Smooth muscle cell (in vitro differentiated cells): ENCODE measurements around the gene DENND4A. TPM values are rescaled to one million over a fixed set of nuclear protein-coding genes. Genes with fewer than 3 reads are reported as not detected.

ENCODE experiments used
- DNase-seq: peaks from one replicate; lab custom pipeline; 2025; ENCODE audit not compliant: unreplicated experiment; lab: John Stamatoyannopoulos, UW
- H2AFZ ChIP-seq: fragments of 200-600 bp; sonication (generic); 2 replicates; pipeline ENCODE4 v1.6.0; 2016; ENCODE audit warnings: antibody characterized with exemption, low read depth, mild to moderate bottlenecking
- H3F3A ChIP-seq: fragments of 200-600 bp; sonication (generic); 2 replicates; pipeline ENCODE4 v1.6.0; 2017; ENCODE audit warnings: antibody characterized with exemption, low read depth
- H3K27ac ChIP-seq: fragments of 200-600 bp; sonication (generic); 2 replicates; pipeline ENCODE4 v1.5.1; 2016; ENCODE audit warnings: low read depth, mild to moderate bottlenecking
- H3K27me3 ChIP-seq: fragments of 200-600 bp; sonication (generic); 2 replicates; pipeline ENCODE4 v1.6.1; 2016; ENCODE audit warnings: low read depth, mild to moderate bottlenecking
- H3K36me3 ChIP-seq: fragments of 200-600 bp; sonication (generic); 2 replicates; pipeline ENCODE4 v1.5.1; 2016; ENCODE audit warnings: low read depth
- H3K4me1 ChIP-seq: fragments of 200-600 bp; sonication (generic); 2 replicates; pipeline ENCODE4 v1.5.1; 2016; ENCODE audit warnings: low read depth
- H3K4me2 ChIP-seq: fragments of 200-600 bp; sonication (generic); 2 replicates; pipeline ENCODE4 v1.6.0; 2016; ENCODE audit warnings: mild to moderate bottlenecking
- H3K4me3 ChIP-seq: fragments of 200-600 bp; sonication (generic); 2 replicates; pipeline ENCODE4 v1.5.1; 2016; ENCODE audit warnings: mild to moderate bottlenecking
- H3K79me2 ChIP-seq: fragments of 200-600 bp; sonication (generic); 2 replicates; pipeline ENCODE4 v1.6.0; 2016; ENCODE audit warnings: low read depth, mild to moderate bottlenecking
- H3K9ac ChIP-seq: fragments of 200-600 bp; sonication (generic); 2 replicates; pipeline ENCODE4 v1.6.0; 2016; ENCODE audit warnings: low read depth
- H3K9me3 ChIP-seq: fragments of 200-600 bp; sonication (generic); replicated peaks from 2 replicates; pipeline ENCODE4 v1.5.1; 2016; ENCODE audit warnings: low read depth
- H4K20me1 ChIP-seq: fragments of 200-600 bp; sonication (generic); 2 replicates; pipeline ENCODE4 v1.6.0; 2016; ENCODE audit warnings: low read depth
- CTCF ChIP-seq: fragments of 200-600 bp; sonication (generic); IDR thresholded peaks from 2 replicates; pipeline ENCODE4 v1.5.1; 2017; ENCODE audit warnings: borderline replicate concordance, mild to moderate bottlenecking, antibody characterized with exemption; ENCODE audit not compliant: insufficient read depth, poor library complexity, severe bottlenecking
- WGBS: methylation state at CpG from one replicate; pipeline ENCODE4 v1.1.7; 2016; ENCODE audit warnings: low lambda C conversion rate; 5-methylcytosine and 5-hydroxymethylcytosine counted together
- polyA plus RNA-seq: library from polyadenylated mRNA; unstranded; fragments of >200 nt; fragmentation: Nextera tagmentation; extraction: Ambion mirVana; gene quantifications from 2 replicates; pipeline ENCODE4 v1.2.1, GENCODE V29; 2016
- total RNA-seq: library from RNA; depleted of rRNA; stranded (reverse); fragments of >200 nt; gene quantifications from 2 replicates; pipeline ENCODE4 v1.2.3, GENCODE V29; 2014

Gene DENND4A
- total and polyA plus RNA-seq, 2 experiments from 2014 or later = 3.4 to 16.5 TPM

- Histone ChIP-seq H3K9me3 (no peaks in the 10 kb centered on the region), H3K4me2 (no peak overlapping the region), H4K20me1 (no peaks in the 10 kb centered on the region), H3K4me3 (no peak overlapping the region), H3K79me2 (no peaks in the 10 kb centered on the region), H3K36me3 (no peaks in the 10 kb centered on the region), H3K4me1 (peaks cover 6% of the 10 kb centered on the region), H3K27me3 (no peaks in the 10 kb centered on the region), H2AFZ (no peak overlapping the region), H3F3A (no peaks in the 10 kb centered on the region), H3K9ac (no peak overlapping the region), H3K27ac (no peak overlapping the region)
- TF ChIP-seq CTCF = no peak
- 64% methylated on average over 5 of the region's 5 CpGs for WGBS
- DNase-seq = no peak
Observed at GRCh38 chr15:65839354-65839901, 47.3 kb upstream of the DENND4A start.

- Histone ChIP-seq H3K4me3 (no peak overlapping the region), H3K79me2 (no peaks in the 10 kb centered on the region), H2AFZ (peak overlapping the region; percentile 73), H3K4me2 (no peak overlapping the region), H4K20me1 (no peaks in the 10 kb centered on the region), H3K4me1 (peaks cover 13% of the 10 kb centered on the region), H3K9me3 (no peaks in the 10 kb centered on the region), H3K27me3 (no peaks in the 10 kb centered on the region), H3K36me3 (no peaks in the 10 kb centered on the region), H3F3A (peaks cover 7% of the 10 kb centered on the region), H3K9ac (no peak overlapping the region), H3K27ac (peak overlapping the region; percentile 41)
- WGBS = 63% methylated on average over 6 of the region's 6 CpGs
- TF ChIP-seq CTCF = no peak
- no peak for DNase-seq
Observed at GRCh38 chr15:65837301-65838294, 45.5 kb upstream of the DENND4A start.

- Histone ChIP-seq H3K9ac (no peak overlapping the region), H2AFZ (no peak overlapping the region), H3F3A (peaks cover 10% of the 10 kb centered on the region), H3K4me3 (no peak overlapping the region), H4K20me1 (no peaks in the 10 kb centered on the region), H3K36me3 (no peaks in the 10 kb centered on the region), H3K79me2 (no peaks in the 10 kb centered on the region), H3K4me2 (no peak overlapping the region), H3K9me3 (no peaks in the 10 kb centered on the region), H3K27ac (no peak overlapping the region), H3K4me1 (peaks cover 16% of the 10 kb centered on the region), H3K27me3 (no peaks in the 10 kb centered on the region)
- DNase-seq = no peak
- 81% methylated on average over 4 of the region's 4 CpGs for WGBS
- TF ChIP-seq CTCF = peak; percentile 9
Observed at GRCh38 chr15:65836665-65837064, 44.6 kb upstream of the DENND4A start.
